K562 (cell line): ENCODE data around the gene HNRNPLL. TPM values are rescaled to one million over a fixed set of nuclear protein-coding genes. Genes with fewer than 3 reads are reported as not detected.
A peak's percentile ranks its signal among the peaks of the same experiment; 100 is the strongest.

Source experiments
- ARHGAP35 ChIP-seq: fragments of 450-650 bp; IDR thresholded peaks from 2 replicates; pipeline ENCODE4 v1.6.1; 2018; ENCODE audit not compliant: partially characterized antibody
- CBX3 ChIP-seq, 2 experiments: IDR thresholded peaks; 1 replicate in 1 of 2; 2 replicates in 1 of 2; pipeline ENCODE4 v1.6.1; 2012; ENCODE audit warnings: inconsistent platforms in 2 of 2, low read length in 2 of 2, borderline replicate concordance in 1 of 2, control low read depth in 1 of 2
- CBX8 ChIP-seq: fragments of 200-600 bp; sonication (generic); IDR thresholded peaks from 2 replicates; pipeline ENCODE4 v1.6.1; 2012; ENCODE audit warnings: borderline replicate concordance, mixed run types, low read depth, mild to moderate bottlenecking, moderate library complexity, mixed read lengths, low read length, control low read depth, inconsistent platforms; ENCODE audit not compliant: poor library complexity, severe bottlenecking; ENCODE audit errors: extremely low read depth
- CXXC5 ChIP-seq: fragments of 250-450 bp; sonication (Bioruptor Pico); IDR thresholded peaks from 2 replicates; pipeline ENCODE4 v1.8.0; 2022; ENCODE audit warnings: inconsistent platforms, mild to moderate bottlenecking, moderate library complexity
- DACH1 ChIP-seq: fragments of 450-650 bp; IDR thresholded peaks from 2 replicates; pipeline ENCODE4 v1.6.1; 2018; ENCODE audit not compliant: partially characterized antibody
- E2F4 ChIP-seq: sonication (generic); formaldehyde crosslinking; IDR thresholded peaks from 2 replicates; pipeline ENCODE4 v1.8.0; 2022; ENCODE audit warnings: mild to moderate bottlenecking, low read depth, missing genetic modification reagents
- ELF1 ChIP-seq: fragments of 200-800 bp; sonication (Bioruptor generic); IDR thresholded peaks from 2 replicates; pipeline ENCODE4 v1.6.1; 2016; ENCODE audit warnings: missing genetic modification characterization, missing compliant biosample characterization
- ETS1 ChIP-seq: conservative IDR thresholded peaks from 2 replicates; pipeline ENCODE4 v1.6.1; 2011; ENCODE audit warnings: low read depth, mild to moderate bottlenecking, low read length; ENCODE audit not compliant: control insufficient read depth
- FOXK2 ChIP-seq, 2 experiments: fragments of 450-650 bp; IDR thresholded peaks in 1 of 2; conservative IDR thresholded peaks in 1 of 2; 2 replicates each; pipeline ENCODE4 v1.6.1; 2016; ENCODE audit warnings: low read depth in 2 of 2, mild to moderate bottlenecking in 1 of 2
- HDAC8 ChIP-seq: fragments of 450-650 bp; IDR thresholded peaks from 2 replicates; pipeline ENCODE4 v1.6.1; 2016; ENCODE audit warnings: mild to moderate bottlenecking, missing genetic modification characterization, moderate library complexity, missing compliant biosample characterization
- JUNB ChIP-seq: fragments of 450-650 bp; formaldehyde crosslinking; conservative IDR thresholded peaks from 2 replicates; pipeline ENCODE4 v1.4.0; 2020; ENCODE audit warnings: mild to moderate bottlenecking
- KHSRP ChIP-seq: fragments of 450-650 bp; IDR thresholded peaks from 2 replicates; pipeline ENCODE4 v1.6.1; 2017
- MAFF ChIP-seq: IDR thresholded peaks from 2 replicates; pipeline ENCODE4 v1.6.1; 2012; ENCODE audit warnings: low read length, improper control_type of control experiment
- MAX ChIP-seq: sonication (generic); formaldehyde crosslinking; IDR thresholded peaks from 2 replicates; pipeline ENCODE4 v1.9.0; 2022; ENCODE audit warnings: mild to moderate bottlenecking, missing genetic modification reagents
- NCOA1 ChIP-seq: fragments of 450-650 bp; IDR thresholded peaks from 2 replicates; pipeline ENCODE4 v1.6.1; 2016; ENCODE audit warnings: low read depth
- NRF1 ChIP-seq, 2 experiments: fragments of 450-650 bp; IDR thresholded peaks in 1 of 2; conservative IDR thresholded peaks in 1 of 2; 2 replicates each; pipeline ENCODE4 v1.6.1; 2014; ENCODE audit warnings: mild to moderate bottlenecking in 2 of 2
- POLR2AphosphoS2 ChIP-seq: IDR thresholded peaks from 2 replicates; pipeline ENCODE4 v1.6.1; 2012; ENCODE audit warnings: low read length, improper control_type of control experiment
- RNF2 ChIP-seq: sonication (generic); IDR thresholded peaks from 2 replicates; pipeline ENCODE4 v1.6.1; 2016
- TSHZ1 ChIP-seq: fragments of 250-450 bp; sonication (Bioruptor Pico); IDR thresholded peaks from 2 replicates; pipeline ENCODE4 v1.4.0; 2020; ENCODE audit warnings: mild to moderate bottlenecking, moderate library complexity
- ZBED1 ChIP-seq: IDR thresholded peaks from 2 replicates; pipeline ENCODE4 v1.6.1; 2014
- ZNF398 ChIP-seq: fragments of 250-450 bp; sonication (Bioruptor Pico); IDR thresholded peaks from 2 replicates; pipeline ENCODE4 v1.8.0; 2021; ENCODE audit warnings: moderate library complexity, mild to moderate bottlenecking, inconsistent platforms
- ZNF436 ChIP-seq: fragments of 250-450, 450-650 bp; sonication (Bioruptor Pico); formaldehyde crosslinking; IDR thresholded peaks from 2 replicates; pipeline ENCODE4 v1.7.0; 2020; ENCODE audit warnings: mild to moderate bottlenecking
- polyA plus RNA-seq, 8 experiments: library from polyadenylated mRNA; depleted of rRNA in 4 of 8; stranded (reverse) in 5 of 8; unstranded in 3 of 8; fragments of >200 nt; fragmentation: Nextera tagmentation in 2 of 8; fragmentation: Illumina TruSeq in 1 of 8; extraction: Ambion mirVana in 2 of 8; extraction: Trizol in 1 of 8; gene quantifications; 2 replicates each; pipeline versions ENCODE4 v1.2.1 to v1.2.3, GENCODE V29; 2011 to 2014; ENCODE audit warnings: inconsistent platforms in 1 of 8, missing spikeins in 1 of 8
- total RNA-seq, 7 experiments: library from RNA; depleted of rRNA in 6 of 7; stranded (reverse); fragments of >200 nt in 6 of 7; fragmentation: Illumina TruSeq in 2 of 7; extraction: Trizol in 2 of 7; gene quantifications; 2 replicates each; pipeline versions ENCODE4 v1.2.1 to v1.2.3, GENCODE V29; 2011 to 2021; ENCODE audit warnings: low replicate concordance in 1 of 7

The HNRNPLL gene
- total and polyA plus RNA-seq, 9 of the 15 experiments (the other 6 are each of a cell fraction or from before 2014, with no cell fraction given) = 19.8 to 135 (median 57.8) TPM

GRCh38 chr2:38552259-38552658, 50.5 kb downstream of the HNRNPLL start (continued):
- no peak for TF ChIP-seq POLR2AphosphoS2
- TF ChIP-seq NCOA1 = peak; percentile 55; the same call in 1 of the 2 replicates
- no peak for TF ChIP-seq ARHGAP35
- TF ChIP-seq ZBED1 = no peak
- peak; percentile 47; the same call in 1 of the 2 replicates for TF ChIP-seq CXXC5 (CRISPR knock-in tag)
- TF ChIP-seq CBX3 (IDR thresholded peaks at IDR 0.05; ENCODE audit: borderline replicate concordance in 1 of 2, low read length in 2 of 2) = 0 out of 3 replicates have a peak, but pooled peaks of 1 of the 2 experiments have one; percentile 47
- TF ChIP-seq MAFF = no peak
- TF ChIP-seq TSHZ1 = no peak
- TF ChIP-seq DACH1 = no peak
- no peak for TF ChIP-seq ETS1
- TF ChIP-seq E2F4 = no peak
- TF ChIP-seq MAX = no peak
- no peak for TF ChIP-seq CBX8
- TF ChIP-seq KHSRP = no peak
- no peak for TF ChIP-seq JUNB
- peak in 1 of 2 experiments; percentile 36; a peak in 1 of 4 replicates for TF ChIP-seq FOXK2 (conservative IDR thresholded peaks at IDR 0.05 in 1 of 2, IDR thresholded peaks at IDR 0.05 in 1 of 2; ENCODE audit: low read depth in 2 of 2)
- no peak for TF ChIP-seq ELF1 (tag)
- TF ChIP-seq NRF1 (conservative IDR thresholded peaks at IDR 0.05 in 1 of 2, IDR thresholded peaks at IDR 0.05 in 1 of 2) = no peak
- no peak for TF ChIP-seq ZNF436
- TF ChIP-seq RNF2 = peak; percentile 72
- no peak for TF ChIP-seq HDAC8 (tag)
- no peak for TF ChIP-seq ZNF398
